ENCODE measurements around the gene ATG9B.

GRCh38 chr7:151001546-151001945 lies 22.7 kb downstream of the ATG9B start:
- TF ChIP-seq, protein P1, sequence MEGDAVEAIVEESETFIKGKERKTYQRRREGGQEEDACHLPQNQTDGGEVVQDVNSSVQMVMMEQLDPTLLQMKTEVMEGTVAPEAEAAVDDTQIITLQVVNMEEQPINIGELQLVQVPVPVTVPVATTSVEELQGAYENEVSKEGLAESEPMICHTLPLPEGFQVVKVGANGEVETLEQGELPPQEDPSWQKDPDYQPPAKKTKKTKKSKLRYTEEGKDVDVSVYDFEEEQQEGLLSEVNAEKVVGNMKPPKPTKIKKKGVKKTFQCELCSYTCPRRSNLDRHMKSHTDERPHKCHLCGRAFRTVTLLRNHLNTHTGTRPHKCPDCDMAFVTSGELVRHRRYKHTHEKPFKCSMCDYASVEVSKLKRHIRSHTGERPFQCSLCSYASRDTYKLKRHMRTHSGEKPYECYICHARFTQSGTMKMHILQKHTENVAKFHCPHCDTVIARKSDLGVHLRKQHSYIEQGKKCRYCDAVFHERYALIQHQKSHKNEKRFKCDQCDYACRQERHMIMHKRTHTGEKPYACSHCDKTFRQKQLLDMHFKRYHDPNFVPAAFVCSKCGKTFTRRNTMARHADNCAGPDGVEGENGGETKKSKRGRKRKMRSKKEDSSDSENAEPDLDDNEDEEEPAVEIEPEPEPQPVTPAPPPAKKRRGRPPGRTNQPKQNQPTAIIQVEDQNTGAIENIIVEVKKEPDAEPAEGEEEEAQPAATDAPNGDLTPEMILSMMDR (IDR thresholded peaks at IDR 0.05 in 8 of 11, conservative IDR thresholded peaks at IDR 0.05 in 3 of 11) = no peak
- peak in 2 of 3 donors; percentile 32 to 58 for TF ChIP-seq POLR2AphosphoS5 (IDR thresholded peaks at IDR 0.05)
